CD4-positive, CD25-positive, alpha-beta regulatory T cell (primary cell): Measurements from ENCODE around the gene PGAP3. TPM values are rescaled to one million over a fixed set of nuclear protein-coding genes. Genes with fewer than 3 reads are reported as not detected.

Experiments used
- ATAC-seq, 2 donors: fragments of 150-1000 bp; cut with Tn5 transposase; one replicate each; pipeline ENCODE4 v1.10.0; 2021; ENCODE audit warnings: low read depth in 2 of 2, moderate number of reproducible peaks in 2 of 2, moderate library complexity in 1 of 2
- DNase-seq, 3 donors: peaks; one replicate each; pipeline versions ENCODE4 v3.0.0 to v3.0.0-alpha.2; 2012 to 2022; ENCODE audit warnings: mixed read lengths in 1 of 3
- H3K27ac ChIP-seq: one replicate; pipeline ENCODE4 v1.7.0; 2013; ENCODE audit warnings: mild to moderate bottlenecking, low read length; ENCODE audit not compliant: insufficient read depth, poor library complexity, severe bottlenecking
- H3K27me3 ChIP-seq: one replicate; pipeline ENCODE4 v1.7.0; 2013; ENCODE audit warnings: low read length; ENCODE audit not compliant: control insufficient read depth, insufficient read depth
- H3K36me3 ChIP-seq: one replicate; pipeline ENCODE4 v1.7.0; 2013; ENCODE audit warnings: mild to moderate bottlenecking, low read length, moderate library complexity; ENCODE audit not compliant: control insufficient read depth, insufficient read depth
- H3K4me1 ChIP-seq: 2 replicates; pipeline ENCODE4 v1.7.0; 2013; ENCODE audit warnings: mild to moderate bottlenecking, low read length; ENCODE audit not compliant: insufficient read depth, control insufficient read depth, poor library complexity, severe bottlenecking
- H3K4me3 ChIP-seq: one replicate; pipeline ENCODE4 v1.7.0; 2013; ENCODE audit warnings: low read depth, mild to moderate bottlenecking, low read length, moderate library complexity
- H3K9me3 ChIP-seq, 2 experiments: 1 replicate in 1 of 2; 2 replicates in 1 of 2; pipeline ENCODE4 v1.7.0; 2013; ENCODE audit warnings: low read length in 2 of 2, mild to moderate bottlenecking in 1 of 2, moderate library complexity in 1 of 2; ENCODE audit not compliant: control insufficient read depth in 2 of 2
- H3K27ac Mint-ChIP-seq, 3 donors: one replicate each; pipeline ENCODE4 v1.8.0; 2020 to 2022; ENCODE audit warnings: mild to moderate bottlenecking in 3 of 3, mixed read lengths in 3 of 3, moderate library complexity in 2 of 3
- H3K27me3 Mint-ChIP-seq: one replicate; pipeline ENCODE4 v1.8.0; 2022; ENCODE audit warnings: mild to moderate bottlenecking, mixed read lengths
- H3K36me3 Mint-ChIP-seq: one replicate; pipeline ENCODE4 v1.8.0; 2020; ENCODE audit warnings: mixed read lengths
- H3K4me1 Mint-ChIP-seq, 4 donors: one replicate each; pipeline ENCODE4 v1.8.0; 2020 to 2022; ENCODE audit warnings: mixed read lengths in 4 of 4, mild to moderate bottlenecking in 1 of 4
- H3K4me3 Mint-ChIP-seq, 4 donors: one replicate each; pipeline ENCODE4 v1.8.0; 2020 to 2022; ENCODE audit warnings: mild to moderate bottlenecking in 4 of 4, mixed read lengths in 4 of 4, moderate library complexity in 3 of 4
- H3K9me3 Mint-ChIP-seq, 7 donors: one replicate each; pipeline ENCODE4 v1.8.0; 2020 to 2022; ENCODE audit warnings: mixed read lengths in 7 of 7, mild to moderate bottlenecking in 3 of 7, moderate library complexity in 2 of 7
- polyA plus RNA-seq, 4 donors: library from polyadenylated mRNA; unstranded; fragments of 300-500 nt; fragmentation: Illumina TruSeq; gene quantifications; one replicate each; pipeline ENCODE4 v1.2.3, GENCODE V29; 2021
- total RNA-seq: library from RNA; stranded (reverse); gene quantifications from one replicate; pipeline ENCODE4 v1.2.3, GENCODE V29; 2022

PGAP3 gene
- total and polyA plus RNA-seq, 5 donors from 2014 or later: 15.2 to 28.0 (median 19.7) TPM

- ATAC-seq: no peak
- peaks cover 4% of the 10 kb centered on the region for H3K36me3 Mint-ChIP-seq
- peaks cover 40% of the 10 kb centered on the region for H3K27me3 Mint-ChIP-seq
Observed at GRCh38 chr17:39666231-39666600, 21.6 kb downstream of the PGAP3 start.

GRCh38 chr17:39665642-39666224 lies 22.1 kb downstream of the PGAP3 start:
- Mint-ChIP-seq H3K9me3 (no peaks in the 10 kb centered on the region), H3K36me3 (peaks cover 8% of the 10 kb centered on the region), H3K27me3 (peaks cover 40% of the 10 kb centered on the region), H3K27ac (peak overlapping the region in 1 of 3 donors; percentile 55), H3K4me1 (peaks cover 0 to 25% (median 8%) of the 10 kb centered on the region in 4 donors), H3K4me3 (peak overlapping the region in 2 of 4 donors; percentile 38 to 67)
- peaks cover 15% of the 10 kb centered on the region for H3K36me3 ChIP-seq
- no peak overlapping the region for H3K4me3 ChIP-seq
- no peaks in the 10 kb centered on the region for H3K9me3 ChIP-seq
- ATAC-seq (peak; percentile 19 to 30), DNase-seq (no peak)
- H3K4me1 ChIP-seq: peaks cover 20% of the 10 kb centered on the region
- no peak overlapping the region for H3K27ac ChIP-seq
- peaks cover 7% of the 10 kb centered on the region for H3K27me3 ChIP-seq

More at GRCh38 chr17:39666231-39666600, 21.6 kb downstream of the PGAP3 start:
- Mint-ChIP-seq H3K9me3 (no peaks in the 10 kb centered on the region), H3K4me1 (peaks cover 0 to 25% (median 8%) of the 10 kb centered on the region in 4 donors), H3K4me3 (peak overlapping the region in 3 of 4 donors; percentile 34 to 50 (median 38)), H3K27ac (no peak overlapping the region)
- Histone ChIP-seq H3K27me3 (peaks cover 7% of the 10 kb centered on the region), H3K9me3 (no peaks in the 10 kb centered on the region), H3K36me3 (peaks cover 10% of the 10 kb centered on the region), H3K4me1 (peaks cover 20% of the 10 kb centered on the region), H3K27ac (no peak overlapping the region), H3K4me3 (no peak overlapping the region)
- DNase-seq: no peak

GRCh38 chr17:39664581-39665561 lies 23.0 kb downstream of the PGAP3 start, which contains the start of gene TCAP:
TCAP (plus strand) TSS chr17:39665349; CDS start chr17:39665360, 11 bp downstream.
- Mint-ChIP-seq H3K9me3 (no peaks in the 10 kb centered on the region), H3K4me3 (peak within 1 kb of the TSS in 3 of 4 donors; percentile 34 to 67 (median 38))
- no peak within 1 kb of the TSS for H3K27ac ChIP-seq

GRCh38 chr17:39663688-39664580 lies 23.9 kb downstream of the PGAP3 start:
- Histone ChIP-seq H3K4me3 (no peak overlapping the region), H3K4me1 (peaks cover 20% of the 10 kb centered on the region), H3K36me3 (peaks cover 29% of the 10 kb centered on the region), H3K9me3 (no peaks in the 10 kb centered on the region), H3K27me3 (peaks cover 7% of the 10 kb centered on the region), H3K27ac (no peak overlapping the region)
- DNase-seq: no peak
- H3K9me3 Mint-ChIP-seq: no peaks in the 10 kb centered on the region
- peak overlapping the region in 1 of 3 donors; percentile 60 for H3K27ac Mint-ChIP-seq
- H3K4me3 Mint-ChIP-seq: no peak overlapping the region
- H3K27me3 Mint-ChIP-seq: peaks cover 31% of the 10 kb centered on the region
- ATAC-seq: no peak
- peaks cover 0 to 25% (median 8%) of the 10 kb centered on the region in 4 donors for H3K4me1 Mint-ChIP-seq
- H3K36me3 Mint-ChIP-seq: peaks cover 8% of the 10 kb centered on the region

More at GRCh38 chr17:39664581-39665561, 23.0 kb downstream of the PGAP3 start, which contains the start of gene TCAP:
- Mint-ChIP-seq H3K4me1 (peaks cover 0 to 25% (median 8%) of the 10 kb centered on the region in 4 donors), H3K27me3 (peaks cover 35% of the 10 kb centered on the region), H3K36me3 (peaks cover 8% of the 10 kb centered on the region), H3K27ac (peak within 1 kb of the TSS; percentile 38 to 60 (median 55))
- peaks cover 7% of the 10 kb centered on the region for H3K27me3 ChIP-seq
- no peaks in the 10 kb centered on the region for H3K9me3 ChIP-seq
- H3K4me1 ChIP-seq: peaks cover 20% of the 10 kb centered on the region
- DNase-seq (no peak), ATAC-seq (no peak)
- H3K36me3 ChIP-seq: peaks cover 23% of the 10 kb centered on the region
- no peak within 1 kb of the TSS for H3K4me3 ChIP-seq

GRCh38 chr17:39663340-39663687 lies 24.5 kb downstream of the PGAP3 start:
- DNase-seq: no peak
- H3K27me3 ChIP-seq: peaks cover 5% of the 10 kb centered on the region
- H3K4me1 ChIP-seq: peaks cover 15% of the 10 kb centered on the region
- H3K9me3 ChIP-seq: no peaks in the 10 kb centered on the region
- Mint-ChIP-seq H3K4me1 (peaks cover 0 to 23% (median 3%) of the 10 kb centered on the region in 4 donors), H3K36me3 (peaks cover 11% of the 10 kb centered on the region), H3K27me3 (peaks cover 24% of the 10 kb centered on the region), H3K4me3 (no peak overlapping the region), H3K9me3 (no peaks in the 10 kb centered on the region), H3K27ac (no peak overlapping the region)
- H3K36me3 ChIP-seq: peaks cover 34% of the 10 kb centered on the region
- H3K4me3 ChIP-seq: no peak overlapping the region
- ATAC-seq: no peak
- no peak overlapping the region for H3K27ac ChIP-seq

- peaks cover 0 to 25% (median 3%) of the 10 kb centered on the region in 4 donors for H3K4me1 Mint-ChIP-seq
Observed at GRCh38 chr17:39662551-39663339, 25.1 kb downstream of the PGAP3 start.

More at GRCh38 chr17:39662551-39663339, 25.1 kb downstream of the PGAP3 start:
- Mint-ChIP-seq H3K36me3 (peaks cover 14% of the 10 kb centered on the region), H3K27me3 (peaks cover 23% of the 10 kb centered on the region), H3K27ac (no peak overlapping the region), H3K4me3 (no peak overlapping the region), H3K9me3 (no peaks in the 10 kb centered on the region)
- Histone ChIP-seq H3K9me3 (no peaks in the 10 kb centered on the region), H3K36me3 (peaks cover 37% of the 10 kb centered on the region), H3K4me3 (no peak overlapping the region), H3K27ac (no peak overlapping the region), H3K27me3 (peaks cover 5% of the 10 kb centered on the region), H3K4me1 (peaks cover 9% of the 10 kb centered on the region)
- DNase-seq (no peak), ATAC-seq (no peak)
